HG03064 (cell line): ENCODE data around the gene TBCK.
"Not testable (repeated sequence)": the region's sequence is repeated elsewhere in the genome, so short reads cannot be mapped to it uniquely, and the experiment has no call there.

Experiments used
- ATAC-seq: cut with Tn5 transposase; IDR thresholded peaks from one replicate; pipeline ENCODE4 v1.9.1; 2021; ENCODE audit warnings: low read depth; ENCODE audit not compliant: unreplicated experiment

The TBCK gene

GRCh38 chr4:106136777-106137331 lies 179.2 kb downstream of the TBCK start:
- ATAC-seq: no peak

- ATAC-seq: no peak
Observed at GRCh38 chr4:106132045-106132444, 184.0 kb downstream of the TBCK start.

- ATAC-seq: no peak
Observed at GRCh38 chr4:106126062-106126461, 189.9 kb downstream of the TBCK start.

GRCh38 chr4:106119949-106120555 lies 196.0 kb downstream of the TBCK start:
- ATAC-seq: not testable (repeated sequence)

- ATAC-seq: no peak
Observed at GRCh38 chr4:106116025-106116424, 200.0 kb downstream of the TBCK start.

GRCh38 chr4:106114270-106114669 lies 201.7 kb downstream of the TBCK start:
- ATAC-seq: no peak

GRCh38 chr4:106111778-106112469 lies 204.1 kb downstream of the TBCK start:
- not testable (repeated sequence) for ATAC-seq

- ATAC-seq: no peak
Observed at GRCh38 chr4:106109929-106110328, 206.1 kb downstream of the TBCK start.

- ATAC-seq: no peak
Observed at GRCh38 chr4:106105697-106106096, 210.3 kb downstream of the TBCK start.

- ATAC-seq: no peak
Observed at GRCh38 chr4:106104276-106104675, 211.7 kb downstream of the TBCK start.

- no peak for ATAC-seq
Observed at GRCh38 chr4:106096454-106096853, 219.6 kb downstream of the TBCK start.

- ATAC-seq: no peak
Observed at GRCh38 chr4:106095408-106095807, 220.6 kb downstream of the TBCK start.

- no peak for ATAC-seq
Observed at GRCh38 chr4:106092361-106093040, 223.5 kb downstream of the TBCK start.

GRCh38 chr4:106090826-106091225 lies 225.2 kb downstream of the TBCK start:
- ATAC-seq: no peak

GRCh38 chr4:106083065-106083464 lies 232.9 kb downstream of the TBCK start:
- no peak for ATAC-seq

- no peak for ATAC-seq
Observed at GRCh38 chr4:106080376-106080775, 235.6 kb downstream of the TBCK start.

GRCh38 chr4:106079616-106080015 lies 236.4 kb downstream of the TBCK start:
- no peak for ATAC-seq

GRCh38 chr4:106065018-106065417 lies 251.0 kb downstream of the TBCK start:
- ATAC-seq: no peak

GRCh38 chr4:106063009-106063408 lies 253.0 kb downstream of the TBCK start:
- no peak for ATAC-seq

GRCh38 chr4:106062452-106062875 lies 253.5 kb downstream of the TBCK start:
- no peak for ATAC-seq

GRCh38 chr4:106058921-106059320 lies 257.1 kb downstream of the TBCK start:
- ATAC-seq: no peak
